PC-3 (cell line): ENCODE data around the gene UBE2U. TPM values are rescaled to one million over a fixed set of nuclear protein-coding genes. Genes with fewer than 3 reads are reported as not detected.

Experiments
- ATAC-seq: fragments of 200-7000 bp; cut with Tn5 transposase; 2 replicates; pipeline ENCODE4 v1.9.1; 2020; ENCODE audit warnings: mild to moderate bottlenecking, moderate library complexity
- BruUV-seq: library from RNA; stranded (reverse); fragments of 400-500 nt; replicated peaks from 2 replicates; lab custom pipeline; 2021; lab: Mats Ljungman, UMichigan
- CTCF ChIA-PET: fragments of 300-600 bp; sonication (Branson Sonifier 250); formaldehyde crosslinking; loops from one replicate; lab custom pipeline; 2022; ENCODE audit warnings: antibody characterized with exemption; lab: Charles Lee
- POLR2A ChIA-PET: fragments of 300-600 bp; sonication (Branson Sonifier 250); formaldehyde crosslinking; loops from one replicate; lab custom pipeline; 2022; ENCODE audit warnings: antibody characterized with exemption; ENCODE audit not compliant: unreplicated experiment; lab: Charles Lee
- DNase-seq: peaks from one replicate; pipeline ENCODE4 v3.0.0-alpha.2; 2015
- H2AFZ ChIP-seq: fragments of 300-600 bp; sonication (generic); 2 replicates; pipeline ENCODE4 v1.6.0; 2016; ENCODE audit warnings: antibody characterized with exemption, low read length
- H3F3A ChIP-seq: fragments of 300-600 bp; sonication (generic); one replicate; pipeline ENCODE4 v1.6.0; 2017; ENCODE audit warnings: antibody characterized with exemption, low read length, control low read depth, mild to moderate bottlenecking; ENCODE audit not compliant: unreplicated experiment
- H3K27ac ChIP-seq: fragments of 300-600 bp; sonication (generic); 2 replicates; pipeline ENCODE4 v1.5.1; 2016; ENCODE audit warnings: mild to moderate bottlenecking, low read length
- H3K27me3 ChIP-seq: fragments of 300-600 bp; sonication (generic); 2 replicates; pipeline ENCODE4 v1.6.1; 2016; ENCODE audit warnings: low read length, mixed read lengths
- H3K36me3 ChIP-seq: fragments of 300-600 bp; sonication (generic); 2 replicates; pipeline ENCODE4 v1.6.1; 2016; ENCODE audit warnings: low read depth, mixed run types, low read length, mixed read lengths
- H3K4me1 ChIP-seq: fragments of 300-600 bp; sonication (generic); 2 replicates; pipeline ENCODE4 v1.5.1; 2016; ENCODE audit warnings: low read length; ENCODE audit not compliant: insufficient read depth
- H3K4me2 ChIP-seq: fragments of 300-600 bp; sonication (generic); 2 replicates; pipeline ENCODE4 v1.6.0; 2016; ENCODE audit warnings: low read length
- H3K4me3 ChIP-seq: fragments of 300-600 bp; sonication (generic); 2 replicates; pipeline ENCODE4 v1.5.1; 2016; ENCODE audit warnings: mild to moderate bottlenecking, low read length, mixed read lengths
- H3K79me2 ChIP-seq: fragments of 300-600 bp; sonication (generic); 2 replicates; pipeline ENCODE4 v1.6.1; 2017; ENCODE audit warnings: low read length, mixed read lengths
- H3K9ac ChIP-seq: fragments of 300-600 bp; sonication (generic); 2 replicates; pipeline ENCODE4 v1.6.0; 2016; ENCODE audit warnings: mild to moderate bottlenecking, low read length
- H3K9me2 ChIP-seq: fragments of 300-600 bp; sonication (generic); replicated peaks from 2 replicates; pipeline ENCODE4 v1.6.1; 2016; ENCODE audit warnings: mixed run types, low read length, mixed read lengths
- H3K9me3 ChIP-seq: fragments of 300-600 bp; sonication (generic); 2 replicates; pipeline ENCODE4 v1.6.1; 2016; ENCODE audit warnings: low read length, mixed read lengths
- H4K20me1 ChIP-seq: fragments of 300-600 bp; sonication (generic); 2 replicates; pipeline ENCODE4 v1.6.1; 2016; ENCODE audit warnings: low read length, mixed read lengths
- EZH2 ChIP-seq: fragments of 300-600 bp; sonication (generic); IDR thresholded peaks from one replicate; pipeline ENCODE4 v1.6.1; 2017; ENCODE audit warnings: antibody characterized with exemption, mild to moderate bottlenecking, low read length; ENCODE audit not compliant: unreplicated experiment
- EZH2phosphoT487 ChIP-seq: fragments of 300-600 bp; sonication (generic); IDR thresholded peaks from 2 replicates; pipeline ENCODE4 v1.6.1; 2018; ENCODE audit warnings: mild to moderate bottlenecking, antibody characterized with exemption, low read length, borderline replicate concordance
- intact Hi-C: fragments of 100-400 bp; cut with micrococcal nuclease; formaldehyde crosslinking; loops from 2 replicates; pipeline ENCODE4 v1.9.0; 2023
- total RNA-seq: library from RNA; depleted of rRNA; stranded (reverse); fragments of >200 nt; gene quantifications from 2 replicates; pipeline ENCODE4 v1.2.3, GENCODE V29; 2014
- TF ChIP-seq, protein P1 (sequence below): fragments of 300-600 bp; sonication (generic); conservative IDR thresholded peaks from 2 replicates; pipeline ENCODE4 v1.5.1; 2017; ENCODE audit warnings: antibody characterized with exemption, low read depth, mild to moderate bottlenecking, low read length

The UBE2U gene
- total RNA-seq, 1 experiment from 2014 or later, result not detected

DNA sequence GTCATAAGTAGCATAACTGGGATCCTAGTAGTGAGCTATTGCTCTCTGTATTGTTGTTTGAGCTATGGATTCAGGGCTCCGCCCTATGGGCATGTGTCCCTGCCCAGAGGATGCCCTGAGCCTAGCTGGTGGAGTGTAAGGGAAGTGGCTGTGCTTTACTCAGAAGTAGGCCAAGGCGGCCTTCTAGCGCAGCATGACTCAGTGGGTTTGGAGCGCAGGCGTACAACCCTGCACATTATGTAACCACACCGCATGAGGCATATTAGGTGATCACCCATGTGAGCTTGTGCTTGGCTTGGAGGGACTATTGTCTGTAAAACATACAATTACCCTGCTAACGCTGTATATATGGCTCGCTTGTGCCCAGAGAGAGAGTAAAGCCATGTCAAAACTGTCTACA lies 11.1 kb upstream of the UBE2U start:
- peaks cover 7% of the 10 kb centered on the region; the same call in 1 of the 2 replicates for H3K4me1 ChIP-seq
- H3K9me3 ChIP-seq, result no peaks in the 10 kb centered on the region
- H3K27me3 ChIP-seq, result no peaks in the 10 kb centered on the region
- BruUV-seq, result no TSS peak
- ATAC-seq, result no peak
- POLR2A ChIA-PET, result no interaction called here
- intact Hi-C loops, result no loop called here
- CTCF ChIA-PET, result no interaction called here
- no peak for DNase-seq
- no peaks in the 10 kb centered on the region for H4K20me1 ChIP-seq
- H3K27ac ChIP-seq, result no peak overlapping the region
- H3F3A ChIP-seq, result no peaks in the 10 kb centered on the region
- no peak for TF ChIP-seq EZH2phosphoT487
- TF ChIP-seq, protein P1, sequence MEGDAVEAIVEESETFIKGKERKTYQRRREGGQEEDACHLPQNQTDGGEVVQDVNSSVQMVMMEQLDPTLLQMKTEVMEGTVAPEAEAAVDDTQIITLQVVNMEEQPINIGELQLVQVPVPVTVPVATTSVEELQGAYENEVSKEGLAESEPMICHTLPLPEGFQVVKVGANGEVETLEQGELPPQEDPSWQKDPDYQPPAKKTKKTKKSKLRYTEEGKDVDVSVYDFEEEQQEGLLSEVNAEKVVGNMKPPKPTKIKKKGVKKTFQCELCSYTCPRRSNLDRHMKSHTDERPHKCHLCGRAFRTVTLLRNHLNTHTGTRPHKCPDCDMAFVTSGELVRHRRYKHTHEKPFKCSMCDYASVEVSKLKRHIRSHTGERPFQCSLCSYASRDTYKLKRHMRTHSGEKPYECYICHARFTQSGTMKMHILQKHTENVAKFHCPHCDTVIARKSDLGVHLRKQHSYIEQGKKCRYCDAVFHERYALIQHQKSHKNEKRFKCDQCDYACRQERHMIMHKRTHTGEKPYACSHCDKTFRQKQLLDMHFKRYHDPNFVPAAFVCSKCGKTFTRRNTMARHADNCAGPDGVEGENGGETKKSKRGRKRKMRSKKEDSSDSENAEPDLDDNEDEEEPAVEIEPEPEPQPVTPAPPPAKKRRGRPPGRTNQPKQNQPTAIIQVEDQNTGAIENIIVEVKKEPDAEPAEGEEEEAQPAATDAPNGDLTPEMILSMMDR, result no peak
- TF ChIP-seq EZH2, result no peak
- H3K79me2 ChIP-seq, result no peaks in the 10 kb centered on the region
- no peak overlapping the region for H3K4me2 ChIP-seq
- H2AFZ ChIP-seq, result no peak overlapping the region
- no peaks in the 10 kb centered on the region for H3K9me2 ChIP-seq
- H3K4me3 ChIP-seq, result no peak overlapping the region
- H3K36me3 ChIP-seq, result no peaks in the 10 kb centered on the region
- H3K9ac ChIP-seq, result no peak overlapping the region

DNA sequence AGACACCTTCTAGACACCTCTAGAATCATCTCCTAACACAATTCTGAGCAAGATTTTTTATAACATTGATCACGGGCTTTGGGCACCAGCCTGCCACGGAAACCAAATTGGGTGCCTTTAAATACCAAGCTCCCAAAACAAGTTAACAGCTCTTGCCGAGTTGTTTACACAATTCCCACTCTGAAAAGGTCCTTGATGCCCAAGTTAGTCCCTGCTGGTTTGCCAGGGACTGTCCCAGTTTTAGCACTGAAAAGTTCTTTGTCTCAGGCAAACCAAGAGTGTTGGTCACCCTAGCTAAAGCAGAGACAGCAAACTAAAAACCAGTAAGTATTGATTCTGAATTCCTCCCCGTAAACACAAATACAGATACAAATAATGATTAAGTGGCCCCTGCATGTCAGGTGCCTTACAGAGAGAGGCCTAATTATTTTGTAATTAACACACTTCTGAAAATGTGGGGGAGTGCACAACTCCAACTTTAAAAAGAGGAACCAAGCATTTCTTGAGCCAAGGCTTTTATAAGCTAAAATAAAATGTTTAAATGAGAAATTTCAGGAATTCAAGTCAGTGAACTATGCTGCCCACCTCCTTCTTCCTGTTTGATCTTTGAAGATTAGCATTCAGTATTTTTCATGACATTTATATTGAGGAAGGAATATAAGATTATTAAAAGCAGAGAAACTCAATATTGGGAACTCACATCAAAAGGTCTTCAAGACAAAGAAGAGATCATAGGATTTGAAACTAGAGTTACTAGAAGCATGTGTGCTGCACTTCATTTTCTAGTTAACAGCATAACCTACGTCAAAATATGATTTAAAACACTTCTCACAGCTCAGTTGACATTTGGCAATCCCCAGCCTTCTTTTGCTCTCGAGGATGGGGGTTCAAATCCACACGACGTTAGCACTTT lies 9.0 kb upstream of the UBE2U start:
- Histone ChIP-seq H3K27me3 (no peaks in the 10 kb centered on the region), H3K4me2 (no peak overlapping the region), H3K27ac (no peak overlapping the region), H3K9ac (no peak overlapping the region), H3K4me1 (no peaks in the 10 kb centered on the region), H3K36me3 (no peaks in the 10 kb centered on the region), H3K9me3 (no peaks in the 10 kb centered on the region), H3K4me3 (no peak overlapping the region), H3K79me2 (no peaks in the 10 kb centered on the region), H4K20me1 (no peaks in the 10 kb centered on the region), H2AFZ (no peak overlapping the region), H3K9me2 (no peaks in the 10 kb centered on the region), H3F3A (no peaks in the 10 kb centered on the region)
- BruUV-seq, result no TSS peak
- intact Hi-C loops, result no loop called here
- ChIA-PET CTCF (no interaction called here), POLR2A (no interaction called here)
- no peak for DNase-seq
- ATAC-seq, result no peak
- no peak for TF ChIP-seq EZH2phosphoT487
- TF ChIP-seq, protein P1, result no peak
- no peak for TF ChIP-seq EZH2

DNA sequence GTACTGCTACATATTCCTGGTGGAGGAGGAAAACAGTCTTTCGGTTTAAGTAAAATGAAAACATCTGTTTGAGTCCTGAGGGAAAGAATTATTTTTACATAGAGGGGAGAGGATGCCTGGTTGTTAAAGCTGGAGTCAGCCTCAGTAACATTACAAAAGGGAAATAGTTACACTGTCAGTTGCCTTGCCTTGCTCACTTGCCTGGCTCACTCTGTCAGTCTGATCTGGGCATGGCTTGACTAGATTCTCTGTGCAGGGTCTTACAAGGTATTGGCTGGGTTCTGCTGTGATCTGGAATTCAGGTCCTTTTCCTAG lies 8.4 kb upstream of the UBE2U start:
- Histone ChIP-seq H3K9ac (no peak overlapping the region), H3K4me3 (no peak overlapping the region), H3K9me3 (no peaks in the 10 kb centered on the region), H3K4me1 (no peaks in the 10 kb centered on the region), H3K9me2 (no peaks in the 10 kb centered on the region), H3K36me3 (no peaks in the 10 kb centered on the region), H3K4me2 (no peak overlapping the region), H3K27ac (no peak overlapping the region), H4K20me1 (no peaks in the 10 kb centered on the region), H3K27me3 (no peaks in the 10 kb centered on the region), H2AFZ (no peak overlapping the region), H3F3A (no peaks in the 10 kb centered on the region), H3K79me2 (no peaks in the 10 kb centered on the region)
- TF ChIP-seq EZH2phosphoT487 (no peak), EZH2 (no peak)
- TF ChIP-seq, protein P1, result no peak
- intact Hi-C loops, result no loop called here
- ATAC-seq (no peak), DNase-seq (no peak)
- CTCF ChIA-PET, result no interaction called here
- POLR2A ChIA-PET, result no interaction called here
- no TSS peak for BruUV-seq
